GM21737 (cell line): ENCODE data around the gene DOK7.

Source experiments
- ATAC-seq: cut with Tn5 transposase; IDR thresholded peaks from one replicate; pipeline ENCODE4 v1.9.1; 2021; ENCODE audit warnings: mild to moderate bottlenecking, moderate library complexity; ENCODE audit not compliant: unreplicated experiment

DOK7 gene

DNA sequence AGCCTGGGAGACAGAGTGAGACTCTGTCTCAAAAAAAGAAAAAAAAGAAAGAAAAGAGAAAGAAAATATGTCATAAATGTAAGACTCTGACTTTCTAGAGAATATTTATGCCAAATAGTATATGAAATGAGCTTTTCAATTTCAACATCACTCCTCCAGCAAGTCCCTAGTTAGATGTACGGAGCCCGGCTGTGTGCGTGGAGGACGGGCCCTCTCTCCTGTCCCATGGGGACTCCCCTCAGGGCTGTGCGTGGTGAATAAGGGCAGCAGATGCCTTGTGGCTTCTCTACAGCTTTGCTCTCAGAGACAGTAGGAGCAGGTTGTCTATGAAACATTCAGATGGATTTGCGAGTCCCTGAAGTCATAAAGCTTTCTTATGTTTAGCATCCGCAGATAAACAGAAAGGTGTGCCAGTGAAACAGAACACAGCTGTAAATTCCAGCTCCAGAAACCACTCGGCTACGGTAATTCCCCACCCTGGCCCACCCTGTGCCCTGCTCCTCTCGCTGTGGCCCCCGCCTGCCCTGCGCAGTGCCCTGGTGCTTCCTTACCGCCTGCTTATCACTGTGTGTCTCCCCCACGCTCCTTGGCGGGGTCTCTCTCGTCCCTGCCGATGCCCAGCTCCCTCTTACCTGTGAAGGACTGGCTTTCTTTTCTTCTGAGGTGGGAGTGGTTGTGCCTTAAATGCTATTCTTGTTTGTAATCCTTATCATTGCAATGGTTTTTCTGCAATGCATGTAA, 35.2 kb upstream of the DOK7 start:
- no peak for ATAC-seq

DNA sequence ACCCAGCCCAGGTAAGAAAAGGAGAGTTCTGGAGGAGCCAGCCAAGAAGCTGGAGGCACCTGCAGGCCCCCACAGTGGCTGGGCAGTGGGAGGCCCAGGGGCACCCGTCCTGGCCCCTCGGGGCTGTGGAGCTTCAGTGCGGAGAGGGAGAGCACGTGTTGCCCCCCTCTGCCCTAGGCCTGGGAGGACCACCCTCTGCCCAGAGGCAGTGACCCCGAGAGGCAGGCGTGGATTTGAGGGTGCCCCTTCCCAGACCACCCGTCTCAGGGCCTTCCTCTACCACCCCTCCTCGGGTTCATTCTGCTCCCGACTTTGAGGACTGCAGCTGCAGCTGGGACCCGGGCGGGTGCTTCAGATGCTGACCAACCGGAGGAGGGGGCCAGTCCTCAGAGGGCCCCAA, 33.5 kb upstream of the DOK7 start:
- no peak for ATAC-seq

DNA sequence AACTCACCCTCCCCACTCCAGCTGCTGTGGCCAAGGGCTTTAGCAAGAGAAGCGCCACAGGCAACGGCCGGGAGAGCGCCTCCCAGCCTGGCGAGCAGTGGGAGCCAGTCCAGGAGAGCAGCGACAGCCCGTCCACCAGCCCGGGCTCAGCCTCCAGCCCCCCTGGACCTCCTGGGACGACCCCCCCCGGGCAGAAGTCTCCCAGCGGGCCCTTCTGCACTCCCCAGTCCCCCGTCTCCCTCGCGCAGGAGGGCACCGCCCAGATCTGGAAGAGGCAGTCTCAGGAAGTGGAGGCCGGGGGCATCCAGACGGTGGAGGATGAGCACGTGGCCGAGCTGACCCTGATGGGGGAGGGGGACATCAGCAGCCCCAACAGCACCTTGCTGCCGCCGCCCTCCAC, 32.6 kb upstream of the DOK7 start:
- ATAC-seq: no peak

DNA sequence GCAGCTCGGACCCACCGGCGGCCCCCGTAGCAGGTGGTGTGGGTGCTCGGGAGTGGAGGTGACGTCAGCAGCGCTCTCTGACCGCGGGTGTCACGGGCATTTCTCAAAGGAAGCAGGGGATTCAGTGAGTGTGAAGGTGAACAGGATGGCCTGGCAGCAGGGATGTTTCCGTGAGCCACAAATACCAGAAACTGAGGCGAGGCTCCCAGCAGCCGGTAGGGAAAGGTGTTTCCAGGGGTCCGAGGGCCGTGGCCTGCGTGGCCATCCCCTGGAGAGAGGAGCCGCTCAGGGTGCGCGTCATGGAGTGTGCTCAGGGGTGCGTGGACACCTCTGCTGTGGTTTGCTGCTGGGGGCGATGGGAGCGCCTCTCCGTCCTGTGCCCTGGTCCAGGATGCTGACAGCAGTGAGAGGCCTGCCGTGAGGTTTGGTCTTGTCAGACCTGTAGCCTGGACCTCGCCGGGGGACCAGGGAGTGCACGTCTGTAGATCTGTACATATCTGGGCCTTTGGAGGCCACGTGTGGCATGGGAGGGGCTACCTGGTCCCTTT, 31.6 kb upstream of the DOK7 start:
- ATAC-seq: no peak

DNA sequence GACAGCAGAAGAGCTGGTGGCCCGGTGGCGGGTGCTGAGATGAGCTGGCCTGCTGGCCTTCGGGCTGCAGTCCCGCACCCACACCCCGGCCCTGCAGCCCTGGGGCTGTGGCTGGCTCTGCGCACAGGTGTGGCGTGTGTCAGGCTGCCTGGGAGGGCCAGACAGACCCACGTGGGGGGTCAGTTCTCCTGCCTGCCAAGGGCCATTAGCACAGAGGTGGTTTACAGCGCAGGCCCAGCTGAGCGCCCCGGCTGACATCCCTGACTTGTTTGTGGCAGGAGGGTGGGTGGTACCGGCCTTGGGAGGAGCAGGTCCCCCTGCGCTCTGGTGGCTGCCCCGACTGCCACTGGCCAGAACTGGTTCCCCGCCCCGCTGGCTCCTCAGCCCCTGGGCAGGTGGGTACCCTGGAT, 30.7 kb upstream of the DOK7 start:
- ATAC-seq: no peak

DNA sequence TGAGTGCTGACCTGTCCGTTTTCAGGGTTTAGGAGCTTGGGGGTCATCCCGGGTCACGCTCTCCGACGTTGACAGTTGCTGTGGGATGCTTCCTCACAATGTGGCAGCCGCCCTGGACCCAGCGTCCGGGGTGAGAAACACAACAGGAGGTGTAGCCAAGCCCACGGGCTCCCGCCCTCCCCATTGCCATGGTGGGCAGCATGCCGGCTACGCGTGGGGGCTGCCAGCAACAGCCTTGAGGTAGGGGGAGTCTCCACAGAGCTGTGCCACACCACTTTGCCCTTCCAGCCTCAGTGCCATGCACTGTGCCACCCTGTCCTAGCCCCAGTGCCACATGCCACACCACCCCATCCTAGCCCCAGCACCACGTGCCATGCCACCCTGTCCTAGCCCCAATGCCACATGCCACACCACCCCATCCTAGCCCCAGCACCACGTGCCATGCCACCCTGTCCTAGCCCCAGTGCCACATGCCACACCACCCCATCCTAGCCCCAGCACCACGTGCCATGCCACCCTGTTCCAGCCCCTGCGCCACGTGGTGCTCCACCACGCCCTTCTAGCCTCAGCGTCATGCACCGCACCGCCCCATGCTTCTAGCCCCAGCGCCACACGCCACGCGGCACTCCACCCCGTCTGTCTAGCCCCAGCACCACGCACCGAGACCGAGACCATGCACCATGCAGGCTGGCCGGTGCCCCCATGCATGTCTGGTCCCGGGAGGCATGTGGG, 29.8 kb upstream of the DOK7 start:
- no peak for ATAC-seq

DNA sequence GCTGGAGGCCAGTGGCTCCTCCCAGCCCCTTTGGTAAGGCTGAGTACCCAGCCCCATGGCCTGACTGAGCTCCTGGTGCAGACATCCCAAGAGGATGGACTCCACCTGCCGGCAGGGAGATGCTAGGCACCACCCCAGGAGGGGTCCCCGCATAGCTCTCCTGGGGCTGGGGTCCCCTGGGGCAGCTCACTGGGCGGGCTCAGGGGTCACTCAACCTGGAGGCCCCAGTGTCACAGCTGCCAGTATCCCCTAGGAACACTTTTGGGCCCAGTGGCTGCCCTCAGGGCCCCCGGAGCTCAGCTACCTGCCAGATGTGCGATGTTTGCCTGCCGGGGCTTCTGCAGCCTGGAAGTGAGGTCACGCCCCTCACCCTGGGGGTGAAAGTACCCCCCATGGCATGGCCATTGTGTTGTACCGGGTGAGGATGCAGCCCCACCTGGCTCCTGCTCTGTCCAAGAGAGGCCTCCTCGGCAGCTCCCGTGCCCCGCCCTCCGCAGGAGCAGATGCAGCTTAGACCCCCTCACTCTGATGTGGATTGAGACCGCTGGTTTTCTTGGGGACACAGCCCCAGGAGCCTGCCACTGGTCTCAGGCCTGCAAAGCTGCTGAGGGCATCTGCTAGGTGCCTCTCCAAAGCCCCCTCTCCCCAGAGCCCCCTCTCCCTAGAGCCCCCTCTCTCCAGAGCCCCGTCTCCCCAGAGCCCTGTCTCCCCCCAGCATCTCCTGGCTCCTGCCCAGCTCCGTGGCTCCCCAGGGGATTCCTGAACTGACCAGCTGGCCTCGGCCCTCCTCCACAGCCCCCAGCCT, 28.0 kb upstream of the DOK7 start:
- ATAC-seq: no peak

DNA sequence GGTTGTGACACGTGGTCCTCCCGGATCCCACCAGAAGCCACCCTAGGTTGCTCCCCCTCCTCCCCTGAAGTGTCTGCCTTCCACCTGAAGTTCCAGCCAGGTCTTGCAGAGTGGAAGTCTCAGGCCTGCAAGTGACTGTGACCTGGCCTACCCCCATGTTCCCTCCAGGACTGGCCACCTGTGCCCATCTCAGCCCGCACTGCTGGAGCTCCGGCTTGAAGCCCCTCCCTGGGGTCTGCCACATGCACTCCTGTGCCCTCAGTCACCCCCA, 27.5 kb upstream of the DOK7 start:
- no peak for ATAC-seq

DNA sequence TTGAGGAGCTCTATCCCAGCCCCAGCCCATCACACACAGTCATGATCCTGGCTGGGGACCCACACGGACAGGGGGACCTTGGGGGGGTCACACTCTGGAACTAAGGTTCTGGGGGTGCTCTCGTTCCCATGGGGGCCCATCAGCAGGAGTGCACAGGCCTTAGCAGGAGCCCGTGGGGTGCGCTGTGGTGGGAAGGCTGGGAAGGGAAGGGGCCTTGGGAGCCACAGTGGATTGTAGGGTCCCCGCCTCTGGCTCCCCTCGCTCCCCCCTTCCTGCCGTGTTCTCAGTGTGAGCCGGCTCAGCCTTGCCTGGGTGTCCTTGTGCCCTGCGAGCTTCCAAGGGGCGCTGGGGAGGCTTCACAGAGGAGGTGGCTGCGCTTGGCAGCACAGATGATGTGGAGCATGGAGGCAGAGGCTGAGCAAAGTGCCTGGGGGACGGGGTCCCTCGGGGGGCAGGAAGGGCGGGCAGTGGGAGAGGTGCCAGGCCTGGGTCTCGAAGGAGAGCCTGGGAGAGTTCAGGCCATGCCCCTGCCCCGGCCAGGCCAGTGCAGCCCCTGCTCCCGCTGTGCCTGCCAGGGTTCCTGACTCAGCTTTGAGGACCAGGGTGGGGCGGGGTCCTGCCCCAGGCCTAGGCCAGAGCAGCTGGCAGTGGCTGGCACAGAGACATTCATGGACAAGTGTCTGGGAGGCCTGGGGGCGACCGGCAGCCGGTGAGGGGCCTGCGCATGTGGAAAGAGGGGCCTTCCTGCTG, 26.9 kb upstream of the DOK7 start:
- ATAC-seq: no peak

DNA sequence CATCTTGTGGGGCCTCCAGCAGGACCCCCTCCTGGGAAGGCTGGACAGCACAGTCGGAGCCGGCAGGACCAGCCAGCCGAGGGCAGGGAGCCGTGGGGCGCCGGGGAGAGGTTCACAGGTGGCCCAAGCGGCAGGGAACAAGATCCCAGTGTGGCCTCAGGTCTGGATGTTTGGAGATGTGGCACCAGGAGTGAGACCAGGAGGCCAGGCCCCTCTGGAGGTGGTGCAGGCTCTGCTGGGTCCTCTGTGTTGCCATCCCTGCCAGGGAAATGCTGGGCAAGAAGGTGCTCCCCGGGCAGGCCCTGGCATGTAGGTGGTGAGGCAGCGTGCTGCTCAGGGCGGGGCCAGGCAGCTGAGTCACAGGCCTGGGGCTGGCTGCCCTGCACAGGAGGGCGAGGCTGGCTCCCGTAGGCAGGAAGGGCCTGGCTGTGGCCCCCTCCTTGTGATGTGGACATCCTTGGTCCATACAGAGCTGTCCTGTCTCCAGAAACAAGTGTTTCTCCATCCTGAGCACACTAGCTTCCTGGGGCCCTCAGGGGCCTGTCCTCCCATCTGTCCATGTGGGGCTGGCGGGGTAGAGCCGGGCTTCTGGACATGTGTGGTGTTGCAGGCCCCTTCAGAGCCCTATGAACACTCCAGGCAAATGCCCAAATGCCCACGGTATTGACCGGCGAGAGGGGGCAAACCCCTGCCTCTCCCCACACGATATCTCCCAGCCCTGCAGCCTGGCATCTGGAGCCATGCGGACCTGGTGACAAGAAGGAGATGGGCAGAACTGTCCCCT, 26.1 kb upstream of the DOK7 start:
- ATAC-seq: no peak

DNA sequence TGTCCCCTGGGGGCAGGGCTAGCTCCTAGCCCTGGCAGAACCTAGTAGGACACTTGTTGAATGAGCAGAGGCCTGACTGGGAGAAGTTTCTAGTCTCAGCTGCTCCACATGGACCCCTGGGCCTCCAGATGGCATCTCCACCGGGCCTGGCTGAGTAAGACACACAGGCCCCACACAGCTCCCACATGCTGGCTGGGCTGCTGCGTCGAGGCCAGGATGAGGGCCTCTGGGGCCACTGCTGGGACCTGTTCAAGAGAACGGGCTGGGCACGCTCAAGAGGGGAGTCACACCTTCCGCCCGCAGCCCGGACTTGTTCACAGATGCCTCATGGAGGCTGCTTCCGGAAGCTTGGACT, 25.5 kb upstream of the DOK7 start:
- ATAC-seq: no peak

DNA sequence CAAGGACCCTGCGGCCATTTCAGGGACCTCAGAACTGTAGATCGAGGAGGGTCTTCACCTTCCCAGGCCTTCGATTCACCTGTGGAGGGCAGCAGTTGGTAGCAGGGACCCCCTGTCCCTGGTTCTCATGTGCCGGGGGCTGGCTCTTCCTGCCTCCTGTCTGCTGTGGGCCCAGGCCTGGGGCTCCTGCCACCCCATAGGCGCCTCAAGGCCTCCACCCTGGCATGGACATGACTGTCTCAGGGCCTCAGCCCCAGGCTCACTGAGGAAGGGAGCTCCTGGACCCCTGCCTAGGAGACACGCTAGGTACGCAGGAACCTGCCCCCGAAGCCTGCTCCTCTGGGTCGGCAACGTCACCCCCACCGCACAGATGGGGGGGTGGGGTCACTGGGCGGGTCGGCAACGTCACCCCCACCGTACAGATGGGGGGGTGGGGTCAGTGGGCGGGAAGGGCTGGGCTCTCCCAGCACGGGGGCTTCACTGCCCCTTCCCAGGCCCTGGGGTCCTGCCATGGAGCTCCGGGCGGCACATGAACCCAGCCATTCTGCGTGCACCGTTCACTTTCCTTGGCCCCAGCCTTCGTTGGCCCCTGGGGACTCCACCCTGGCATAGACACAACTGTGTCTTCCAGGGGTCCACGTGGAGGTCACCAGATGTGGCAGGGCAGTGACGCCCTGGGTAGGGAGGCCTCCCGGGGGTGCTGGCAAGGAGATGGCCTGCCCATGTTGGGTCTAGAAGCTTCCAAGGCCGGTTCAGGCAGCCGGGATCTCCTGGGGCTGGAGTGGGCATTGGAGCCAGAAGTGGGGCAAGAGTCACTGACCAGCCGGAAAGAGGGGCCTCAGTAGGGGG, 24.9 kb upstream of the DOK7 start:
- ATAC-seq: no peak

DNA sequence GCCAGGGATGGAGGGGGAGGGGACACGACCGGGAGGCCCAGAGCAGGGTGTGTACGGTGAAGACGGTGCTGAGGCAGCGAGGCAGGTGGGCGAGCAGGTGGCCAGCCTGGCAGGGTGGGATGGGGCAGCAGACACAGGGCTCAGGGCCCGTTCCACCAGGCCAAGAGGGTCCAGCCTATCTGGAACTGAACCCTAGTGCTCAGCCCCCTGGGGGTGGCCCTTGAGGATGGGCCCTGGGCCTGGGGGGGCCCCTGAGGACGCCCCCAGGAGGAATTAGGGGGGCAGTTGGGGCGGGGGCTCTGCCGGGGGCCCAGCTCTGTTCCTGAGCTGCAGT, 24.3 kb upstream of the DOK7 start:
- ATAC-seq: no peak

DNA sequence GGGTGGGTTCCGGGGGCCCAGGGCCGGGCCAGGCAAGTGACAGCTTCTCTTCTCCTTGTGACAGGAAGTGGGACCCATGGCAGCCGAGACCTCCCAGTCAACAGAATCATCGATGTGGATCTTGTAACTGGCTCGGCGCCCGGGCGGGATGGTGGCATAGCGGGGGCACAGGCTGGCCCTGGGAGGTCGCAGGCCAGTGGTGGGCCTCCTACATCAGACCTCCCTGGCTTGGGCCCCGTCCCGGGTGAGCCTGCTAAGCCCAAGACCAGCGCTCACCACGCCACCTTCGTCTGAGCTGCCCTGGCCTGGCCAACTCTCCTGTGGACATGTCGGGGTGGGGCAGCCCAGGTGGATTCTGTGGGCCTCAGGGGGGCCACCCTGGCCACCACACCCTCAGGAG, 23.7 kb upstream of the DOK7 start:
- ATAC-seq: no peak

DNA sequence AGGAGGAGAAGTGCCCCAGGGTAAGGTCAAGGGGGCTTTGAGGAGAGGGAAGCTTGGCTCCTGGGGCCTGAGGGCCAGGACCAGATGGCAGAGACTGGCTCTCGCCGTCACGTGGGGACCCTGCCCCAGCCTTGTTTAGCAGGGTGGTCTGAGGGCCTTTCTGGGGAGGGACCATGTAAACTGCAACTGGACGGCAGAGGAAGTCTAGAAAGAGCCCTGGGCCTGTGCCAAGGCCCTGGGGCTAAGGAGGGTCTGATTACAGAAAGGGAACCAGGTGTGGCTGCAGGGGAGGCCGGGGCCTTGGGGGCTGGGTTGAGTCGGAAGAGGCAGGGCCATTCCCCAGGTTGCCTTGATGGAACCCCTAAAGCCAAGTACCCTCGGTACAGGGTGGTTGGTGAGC, 23.1 kb upstream of the DOK7 start:
- ATAC-seq: no peak

DNA sequence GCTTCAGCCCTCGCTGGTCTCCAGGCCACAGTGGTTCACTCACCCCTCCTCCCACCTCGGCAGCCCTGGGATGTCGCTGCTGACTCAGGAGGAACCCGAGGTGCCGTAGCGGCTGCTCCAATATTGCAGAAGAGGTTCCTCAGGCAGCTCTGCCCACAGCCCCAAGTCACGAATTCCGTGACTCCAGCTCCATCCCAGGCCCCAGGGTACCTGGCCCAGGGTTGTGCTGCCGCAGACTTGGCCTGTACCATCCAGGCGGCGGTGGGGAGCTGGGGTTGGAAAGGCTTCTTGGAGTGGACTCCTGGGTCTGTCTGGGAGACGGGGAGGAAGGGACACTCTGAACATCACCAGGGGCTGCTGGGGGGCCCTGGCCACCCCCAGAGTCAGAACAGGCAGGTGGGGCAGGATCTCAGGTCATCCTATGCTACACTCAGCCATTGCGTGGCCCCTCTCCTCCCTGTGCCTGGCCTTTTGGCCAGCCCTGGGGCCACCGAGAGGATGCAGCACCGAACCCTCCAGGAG, 22.1 kb upstream of the DOK7 start:
- ATAC-seq: no peak

DNA sequence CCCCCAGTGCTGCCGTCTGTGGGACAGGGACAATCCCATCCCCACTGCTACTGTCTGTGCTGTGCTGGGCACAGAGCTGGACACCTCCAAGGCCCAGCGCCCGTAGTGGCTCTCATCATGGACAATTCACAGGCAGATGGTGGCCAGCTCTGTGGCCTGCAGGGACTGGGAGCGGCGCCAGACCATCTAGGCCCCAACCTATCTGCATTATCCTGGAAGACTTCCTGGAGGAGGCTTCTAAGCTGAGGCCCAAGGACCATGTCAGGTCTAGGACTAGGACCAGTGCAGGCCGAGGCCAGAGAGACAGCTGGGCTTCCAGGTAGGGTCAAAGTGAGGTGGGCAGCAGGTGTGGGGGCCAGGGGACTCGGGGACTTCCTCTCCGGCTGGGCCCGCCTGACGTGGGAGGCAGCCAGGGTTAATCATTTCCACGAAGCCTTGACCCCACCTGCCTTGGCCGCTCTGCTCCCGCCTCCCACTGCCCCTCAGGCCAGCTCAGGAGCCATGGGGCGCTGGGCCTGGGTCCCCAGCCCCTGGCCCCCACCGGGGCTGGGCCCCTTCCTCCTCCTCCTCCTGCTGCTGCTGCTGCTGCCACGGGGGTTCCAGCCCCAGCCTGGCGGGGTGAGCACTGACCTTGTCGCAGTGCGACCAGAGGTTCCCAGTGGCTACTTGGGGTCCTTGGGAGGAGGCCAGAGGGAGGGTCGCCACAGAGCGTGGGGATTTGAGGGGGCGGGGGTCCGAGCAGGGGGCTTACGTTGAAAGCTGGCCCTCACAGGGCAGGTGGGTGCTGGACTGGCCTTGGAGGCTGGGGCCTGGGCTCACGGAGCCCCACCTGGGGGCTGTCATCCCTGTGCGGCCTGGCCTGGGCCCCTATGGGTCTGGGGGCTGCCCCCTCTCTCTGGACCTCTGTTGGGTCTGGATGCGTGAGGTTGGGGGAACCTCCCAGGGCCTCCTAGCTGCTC, 21.3 kb upstream of the DOK7 start, which contains the start of gene HGFAC:
Gene HGFAC, plus strand, starts transcription at position 468 of the 959 bp plus-strand sequence. Its CDS starts 34 bp downstream, at position 502.
- ATAC-seq: no peak

DNA sequence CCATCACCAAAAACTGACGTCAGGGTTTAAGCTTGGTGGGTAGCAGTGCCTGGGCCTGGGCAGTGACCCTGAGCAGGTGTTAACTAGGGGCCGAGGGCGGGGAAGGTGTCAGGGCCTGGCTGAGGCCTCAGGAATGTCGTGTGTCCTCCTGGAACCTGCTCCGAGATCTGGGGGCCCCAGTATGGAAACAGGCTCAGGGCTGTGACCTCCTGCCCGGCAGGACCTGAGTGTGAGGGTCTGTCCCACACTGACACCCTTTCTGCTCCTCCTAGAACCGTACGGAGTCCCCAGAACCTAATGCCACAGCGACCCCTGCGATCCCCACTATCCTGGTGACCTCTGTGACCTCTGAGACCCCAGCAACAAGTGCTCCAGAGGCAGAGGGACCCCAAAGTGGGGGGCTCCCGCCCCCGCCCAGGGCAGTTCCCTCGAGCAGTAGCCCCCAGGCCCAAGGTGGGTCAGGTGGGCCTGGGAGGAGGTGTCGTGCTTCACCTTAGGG, 20.6 kb upstream of the DOK7 start:
- no peak for ATAC-seq
